H1 (cell line): ENCODE results near the gene C3orf18. TPM values are rescaled to one million over a fixed set of nuclear protein-coding genes. Genes with fewer than 3 reads are reported as not detected.
A peak's percentile ranks its signal among the peaks of the same experiment; 100 is the strongest.

Source experiments
- CTCF ChIA-PET: fragments of 300-600 bp; sonication (Branson Sonifier 250); formaldehyde crosslinking; loops from one replicate; lab custom pipeline; 2021; ENCODE audit not compliant: partially characterized antibody; lab: Charles Lee
- POLR2A ChIA-PET: fragments of 300-600 bp; sonication (Branson Sonifier 250); formaldehyde crosslinking; loops from one replicate; lab custom pipeline; 2021; ENCODE audit warnings: inconsistent platforms; ENCODE audit not compliant: partially characterized antibody; lab: Charles Lee
- DNase-seq, 2 experiments: peaks; one replicate each; pipeline versions ENCODE4 v3.0.0 to v3.0.0-alpha.2; 2010 to 2022; ENCODE audit warnings: low spot score in 2 of 2, low read depth in 1 of 2, mixed read lengths in 1 of 2
- FAIRE-seq: peaks from 2 replicates; lab custom pipeline; 2011; peaks lifted over from hg19 to GRCh38; lab: Jason Lieb, UNC
- H2AFZ ChIP-seq: 2 replicates; pipeline ENCODE4 v1.8.1; 2012; ENCODE audit warnings: low read length, inconsistent platforms
- H2AK5ac ChIP-seq: 2 replicates; pipeline ENCODE4 v1.6.1; 2013; ENCODE audit warnings: low read depth, low read length
- H2BK120ac ChIP-seq: replicated peaks from 2 replicates; pipeline ENCODE3; 2013; ENCODE audit warnings: low read depth, low read length, inconsistent platforms
- H2BK12ac ChIP-seq: 2 replicates; pipeline ENCODE4 v1.6.1; 2013; ENCODE audit warnings: low read depth, low read length
- H2BK15ac ChIP-seq: 2 replicates; pipeline ENCODE4 v1.6.1; 2013; ENCODE audit warnings: low read length
- H2BK20ac ChIP-seq: 2 replicates; pipeline ENCODE4 v1.6.1; 2013; ENCODE audit warnings: low read length
- H2BK5ac ChIP-seq: 2 replicates; pipeline ENCODE4 v1.6.1; 2013; ENCODE audit warnings: low read depth, low read length
- H3K14ac ChIP-seq: 2 replicates; pipeline ENCODE4 v1.6.1; 2013; ENCODE audit warnings: inconsistent platforms; ENCODE audit not compliant: insufficient read length
- H3K18ac ChIP-seq: 2 replicates; pipeline ENCODE4 v1.6.1; 2013; ENCODE audit warnings: low read length; ENCODE audit errors: extremely low read depth
- H3K23ac ChIP-seq: 2 replicates; pipeline ENCODE4 v1.6.1; 2013; ENCODE audit warnings: inconsistent platforms; ENCODE audit not compliant: insufficient read length
- H3K23me2 ChIP-seq: 2 replicates; pipeline ENCODE4 v1.6.1; 2013; ENCODE audit warnings: low read depth, low read length
- H3K27ac ChIP-seq: 2 replicates; pipeline ENCODE4 v1.6.1; 2011; ENCODE audit warnings: low read depth, low read length, inconsistent platforms
- H3K27me3 ChIP-seq, 4 experiments: replicated peaks in 1 of 4; 1 replicate in 1 of 4; 2 replicates in 3 of 4; pipeline versions ENCODE4 v1.6.1 to v1.8.1; 2011 to 2013; ENCODE audit warnings: low read length in 3 of 4, mild to moderate bottlenecking in 3 of 4, inconsistent platforms in 2 of 4, mixed read lengths in 2 of 4, moderate library complexity in 1 of 4; ENCODE audit not compliant: control insufficient read depth in 3 of 4, insufficient read depth in 3 of 4; ENCODE audit errors: extremely low read depth in 1 of 4
- H3K36me3 ChIP-seq, 4 experiments: 2 replicates each; pipeline versions ENCODE4 v1.6.1 to v1.8.1; 2011 to 2013; ENCODE audit warnings: mild to moderate bottlenecking in 4 of 4, low read length in 3 of 4, moderate library complexity in 2 of 4, control low read depth in 1 of 4, inconsistent platforms in 1 of 4; ENCODE audit not compliant: insufficient read depth in 4 of 4, control insufficient read depth in 2 of 4
- H3K4ac ChIP-seq: replicated peaks from 2 replicates; pipeline ENCODE3; 2013; ENCODE audit warnings: low read length, low read depth, mixed read lengths, inconsistent platforms; ENCODE audit not compliant: insufficient read length
- H3K4me1 ChIP-seq, 4 experiments: replicated peaks in 1 of 4; 1 replicate in 1 of 4; 2 replicates in 3 of 4; pipeline versions ENCODE4 v1.6.1 to v1.8.1; 2011 to 2013; ENCODE audit warnings: low read length in 3 of 4, inconsistent platforms in 2 of 4, mixed read lengths in 1 of 4; ENCODE audit not compliant: insufficient read depth in 4 of 4, control insufficient read depth in 3 of 4
- H3K4me2 ChIP-seq, 2 experiments: 2 replicates each; pipeline versions ENCODE4 v1.6.1 to v1.8.1; 2011 to 2013; ENCODE audit warnings: low read depth in 2 of 2, low read length in 2 of 2, control low read depth in 1 of 2, inconsistent platforms in 1 of 2, mild to moderate bottlenecking in 1 of 2; ENCODE audit not compliant: insufficient read depth in 1 of 2
- H3K4me3 ChIP-seq, 4 experiments: fragments of 200-600, 300-600 bp in 1 of 4; sonication (generic), shearing (Covaris generic), sonication (Bioruptor Twin) in 1 of 4; 2 replicates each; pipeline versions ENCODE4 v1.5.1 to v1.8.1; 2011 to 2016; ENCODE audit warnings: low read length in 4 of 4, low read depth in 3 of 4, control low read depth in 2 of 4, inconsistent platforms in 2 of 4, mild to moderate bottlenecking in 2 of 4, mixed read lengths in 1 of 4, moderate library complexity in 1 of 4; ENCODE audit not compliant: insufficient read depth in 2 of 4; ENCODE audit errors: extremely low read depth in 1 of 4
- H3K56ac ChIP-seq: replicated peaks from 2 replicates; pipeline ENCODE3; 2013; ENCODE audit warnings: low read depth, mild to moderate bottlenecking, mixed read lengths, low read length, inconsistent platforms; ENCODE audit not compliant: insufficient read length
- H3K79me1 ChIP-seq: 2 replicates; pipeline ENCODE4 v1.6.1; 2013; ENCODE audit warnings: low read depth, low read length, control low read depth
- H3K79me2 ChIP-seq, 2 experiments: 2 replicates each; pipeline versions ENCODE4 v1.6.1 to v1.8.1; 2012 to 2013; ENCODE audit warnings: low read length in 2 of 2, mild to moderate bottlenecking in 2 of 2, inconsistent platforms in 1 of 2; ENCODE audit not compliant: insufficient read depth in 2 of 2, control insufficient read depth in 1 of 2
- H3K9ac ChIP-seq, 4 experiments: replicated peaks in 1 of 4; 1 replicate in 1 of 4; 2 replicates in 3 of 4; pipeline versions ENCODE4 v1.6.1 to v1.8.1; 2011 to 2013; ENCODE audit warnings: low read depth in 3 of 4, low read length in 3 of 4, control low read depth in 2 of 4, mild to moderate bottlenecking in 2 of 4, moderate library complexity in 2 of 4, inconsistent platforms in 1 of 4; ENCODE audit errors: extremely low read depth in 1 of 4
- H3K9me3 ChIP-seq, 2 experiments: 2 replicates each; pipeline versions ENCODE4 v1.6.1 to v1.8.1; 2012 to 2013; ENCODE audit warnings: mild to moderate bottlenecking in 2 of 2, moderate library complexity in 2 of 2, control low read depth in 1 of 2, inconsistent platforms in 1 of 2, low read depth in 1 of 2, low read length in 1 of 2, mixed read lengths in 1 of 2; ENCODE audit not compliant: insufficient read depth in 2 of 2
- H4K20me1 ChIP-seq, 2 experiments: replicated peaks in 1 of 2; 2 replicates each; pipeline versions ENCODE3 to v1.8.1; 2011 to 2013; ENCODE audit warnings: inconsistent platforms in 2 of 2, low read length in 2 of 2, mild to moderate bottlenecking in 1 of 2; ENCODE audit not compliant: insufficient read depth in 2 of 2, control insufficient read depth in 1 of 2
- H4K5ac ChIP-seq: 2 replicates; pipeline ENCODE4 v1.6.1; 2013; ENCODE audit warnings: low read length, low read depth, mixed read lengths, inconsistent platforms; ENCODE audit not compliant: insufficient read length
- H4K8ac ChIP-seq: 2 replicates; pipeline ENCODE4 v1.8.0; 2013; ENCODE audit warnings: mild to moderate bottlenecking, moderate library complexity, low read length, inconsistent platforms; ENCODE audit not compliant: insufficient read depth; ENCODE audit errors: extremely low read depth
- H4K91ac ChIP-seq: replicated peaks from 2 replicates; pipeline ENCODE3; 2013; ENCODE audit warnings: low read length, mixed read lengths, inconsistent platforms; ENCODE audit not compliant: insufficient read length
- ASH2L ChIP-seq: fragments of 200-600, 300-600 bp; sonication (generic); IDR thresholded peaks from one replicate; pipeline ENCODE4 v1.7.1; 2017; ENCODE audit warnings: low read length
- BRCA1 ChIP-seq: IDR thresholded peaks from 2 replicates; pipeline ENCODE4 v1.6.1; 2012; ENCODE audit warnings: low read depth, low read length, improper control_type of control experiment
- CBX5 ChIP-seq: fragments of 300-800, 300-1000 bp; sonication (generic); IDR thresholded peaks from 2 replicates; pipeline ENCODE4 v1.7.1; 2016; ENCODE audit warnings: antibody characterized with exemption, low read length, low read depth
- CBX8 ChIP-seq: fragments of 300-800, 300-1000 bp; sonication (generic); IDR thresholded peaks from 2 replicates; pipeline ENCODE4 v1.7.1; 2016; ENCODE audit warnings: low read depth, low read length, borderline replicate concordance
- GABPA ChIP-seq: IDR thresholded peaks from 2 replicates; pipeline ENCODE4 v1.6.1; 2011; ENCODE audit warnings: mild to moderate bottlenecking, low read length, moderate library complexity, borderline replicate concordance; ENCODE audit not compliant: insufficient read depth
- PHF8 ChIP-seq: fragments of 200-600 bp; sonication (generic); conservative IDR thresholded peaks from 2 replicates; pipeline ENCODE4 v1.7.1; 2012; ENCODE audit warnings: low read depth, mild to moderate bottlenecking, inconsistent platforms, low read length, moderate library complexity
- TAF1 ChIP-seq: IDR thresholded peaks from 2 replicates; pipeline ENCODE4 v1.6.1; 2011; ENCODE audit warnings: mild to moderate bottlenecking, low read depth, low read length
- TAF7 ChIP-seq: optimal IDR thresholded peaks from 2 replicates; pipeline ENCODE3; 2011; ENCODE audit warnings: low read depth, mild to moderate bottlenecking, inconsistent platforms, low read length, moderate library complexity, borderline replicate concordance
- TCF12 ChIP-seq: IDR thresholded peaks from 2 replicates; pipeline ENCODE4 v1.6.1; 2011; ENCODE audit warnings: low read depth, mild to moderate bottlenecking, low read length
- TEAD4 ChIP-seq: IDR thresholded peaks from 2 replicates; pipeline ENCODE4 v1.6.1; 2012; ENCODE audit warnings: low read depth, low read length, inconsistent platforms, mixed read lengths
- YY1 ChIP-seq: IDR thresholded peaks from 2 replicates; pipeline ENCODE4 v1.6.1; 2011; ENCODE audit warnings: low read depth, mild to moderate bottlenecking, low read length
- WGBS, 2 experiments: shearing (Covaris generic) in 1 of 2; methylation state at CpG; one replicate each; pipeline versions ENCODE4 v1.1.6 to v1.1.7; 2013 to 2015; ENCODE audit warnings: low lambda C conversion rate in 2 of 2, mixed read lengths in 2 of 2, inconsistent platforms in 1 of 2, low coverage in 1 of 2, missing lambda C conversion rate in 1 of 2; ENCODE audit not compliant: insufficient replicate concordance in 2 of 2, insufficient coverage in 1 of 2, insufficient read length in 1 of 2; ENCODE audit errors: extremely low coverage in 1 of 2, missing lambda C conversion rate in 1 of 2; 5-methylcytosine and 5-hydroxymethylcytosine counted together
- polyA plus RNA-seq, 7 experiments: library from polyadenylated mRNA; depleted of rRNA in 3 of 7; stranded (reverse) in 5 of 7; unstranded in 2 of 7; fragments of >200 nt in 5 of 7; fragments of 200-250 nt in 2 of 7; gene quantifications; 1 replicate in 5 of 7; 2 replicates in 1 of 7; 4 replicates in 1 of 7; pipeline versions ENCODE4 v1.2.1 to v1.2.3, GENCODE V29; 2011 to 2013; ENCODE audit warnings: missing spikeins in 2 of 7, mixed read lengths in 2 of 7
- total RNA-seq: library from RNA; stranded (reverse); fragmentation: NEBNext Ultra II Directional; extraction: Animal tissue kit (Norgen Biotek cat#: 25700); gene quantifications from 2 replicates; pipeline ENCODE4 v1.2.1, GENCODE V29; 2021
- TF ChIP-seq, protein P1 (sequence below): IDR thresholded peaks from 2 replicates; pipeline ENCODE4 v1.6.1; 2012; ENCODE audit warnings: inconsistent platforms
- TF ChIP-seq, protein P2 (sequence below): IDR thresholded peaks from 2 replicates; pipeline ENCODE4 v1.6.1; 2011; ENCODE audit warnings: low read length, improper control_type of control experiment

Gene C3orf18
- total and polyA plus RNA-seq, 2 of the 8 experiments (the other 6 are each of a cell fraction or from before 2014, with no cell fraction given): 7.5 to 15.0 TPM

GRCh38 chr3:50615190-50615589 is 47.6 kb upstream of the C3orf18 start:
- no peaks in the 10 kb centered on the region for H3K9me3 ChIP-seq
- H2BK120ac ChIP-seq: no peak overlapping the region
- no peak for DNase-seq
- WGBS, 2 experiments: 43% methylated on average over 1 of the region's 1 CpG; no CpG with 5 or more reads in 1 of the 2 experiments
- no peaks in the 10 kb centered on the region for H3K36me3 ChIP-seq
- H3K4me2 ChIP-seq: no peak overlapping the region
- H3K4me3 ChIP-seq: no peak overlapping the region
- H3K4me1 ChIP-seq: peaks cover 0 to 20% (median 11%) of the 10 kb centered on the region in 4 experiments; a peak in 6 of 7 replicates
- peaks cover 12 to 33% (median 28%) of the 10 kb centered on the region in 4 experiments; a peak in 6 of 7 replicates for H3K27me3 ChIP-seq
- H3K56ac ChIP-seq: no peak overlapping the region
- peak overlapping the region; percentile 6; the same call in 1 of the 2 replicates for H2BK12ac ChIP-seq
- no peak overlapping the region for H2AK5ac ChIP-seq
- no peak overlapping the region for H3K9ac ChIP-seq
- H4K91ac ChIP-seq: no peak overlapping the region
- peaks cover 15% of the 10 kb centered on the region for H3K23me2 ChIP-seq
- H2AFZ ChIP-seq: no peak overlapping the region
- no peaks in the 10 kb centered on the region; the same call in 1 of the 2 replicates for H3K79me1 ChIP-seq
- peaks cover 3 to 16% of the 10 kb centered on the region in 2 experiments for H4K20me1 ChIP-seq
- H3K79me2 ChIP-seq: peaks cover 0 to 15% of the 10 kb centered on the region in 2 experiments; a peak in 1 of 4 replicates
- POLR2A ChIA-PET: no interaction called here
- H3K4ac ChIP-seq: no peak overlapping the region
- peak; percentile 19 for FAIRE-seq
- H3K14ac ChIP-seq: no peak overlapping the region
- H2BK15ac ChIP-seq: 0 out of 2 replicates have a peak overlapping the region, but pooled peaks have one; percentile 82
- H3K18ac ChIP-seq: no peak overlapping the region
- no peak overlapping the region for H2BK20ac ChIP-seq
- H4K8ac ChIP-seq: no peak overlapping the region
- H3K27ac ChIP-seq: no peak overlapping the region
- no peak overlapping the region for H3K23ac ChIP-seq
- no peak overlapping the region for H4K5ac ChIP-seq
- CTCF ChIA-PET: interaction anchor here (0.7 to 50.4 kb wide), 33 partner anchors 12 to 785 kb away, joined by 3 to 1262 read pairs (median 5); partner anchors contain the start of genes C3orf18, CYB561D2, DOCK3 and HEMK1
- no peak overlapping the region for H2BK5ac ChIP-seq
- no peak for TF ChIP-seq TAF1
- TF ChIP-seq CBX5: no peak
- TF ChIP-seq, protein P1, sequence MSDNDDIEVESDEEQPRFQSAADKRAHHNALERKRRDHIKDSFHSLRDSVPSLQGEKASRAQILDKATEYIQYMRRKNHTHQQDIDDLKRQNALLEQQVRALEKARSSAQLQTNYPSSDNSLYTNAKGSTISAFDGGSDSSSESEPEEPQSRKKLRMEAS: no peak
- TF ChIP-seq GABPA: no peak
- no peak for TF ChIP-seq CBX8
- no peak for TF ChIP-seq PHF8
- TF ChIP-seq TEAD4: no peak
- TF ChIP-seq TCF12: no peak
- no peak for TF ChIP-seq TAF7
- TF ChIP-seq BRCA1: no peak
- TF ChIP-seq YY1: no peak
- TF ChIP-seq ASH2L: no peak
- TF ChIP-seq, protein P2, sequence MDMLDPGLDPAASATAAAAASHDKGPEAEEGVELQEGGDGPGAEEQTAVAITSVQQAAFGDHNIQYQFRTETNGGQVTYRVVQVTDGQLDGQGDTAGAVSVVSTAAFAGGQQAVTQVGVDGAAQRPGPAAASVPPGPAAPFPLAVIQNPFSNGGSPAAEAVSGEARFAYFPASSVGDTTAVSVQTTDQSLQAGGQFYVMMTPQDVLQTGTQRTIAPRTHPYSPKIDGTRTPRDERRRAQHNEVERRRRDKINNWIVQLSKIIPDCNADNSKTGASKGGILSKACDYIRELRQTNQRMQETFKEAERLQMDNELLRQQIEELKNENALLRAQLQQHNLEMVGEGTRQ: no peak
